B cell (primary cell): ENCODE measurements around the gene CRTC3. TPM values are rescaled to one million over a fixed set of nuclear protein-coding genes. Genes with fewer than 3 reads are reported as not detected.

ENCODE experiments used
- ATAC-seq: fragments of 200-7000 bp; cut with Tn5 transposase; one replicate; pipeline ENCODE4 v1.10.0; 2021; ENCODE audit warnings: low read depth, mild to moderate bottlenecking, moderate number of reproducible peaks, moderate library complexity
- CTCF ChIA-PET: fragments of 350-600 bp; sonication (Branson Sonifier 250); formaldehyde crosslinking; loops from one replicate; lab custom pipeline; 2021; ENCODE audit warnings: antibody characterized with exemption, inconsistent platforms; lab: Charles Lee
- POLR2A ChIA-PET: fragments of 350-600 bp; sonication (Branson Sonifier 250); formaldehyde crosslinking; loops from one replicate; lab custom pipeline; 2021; ENCODE audit warnings: antibody characterized with exemption; lab: Charles Lee
- DNase-seq: peaks from one replicate; pipeline ENCODE4 v3.0.0; 2013
- H2AFZ ChIP-seq: 2 replicates; pipeline ENCODE4 v1.6.1; 2012; ENCODE audit warnings: mild to moderate bottlenecking, low read depth, low read length; ENCODE audit not compliant: insufficient read depth, poor library complexity, severe bottlenecking
- H3K27ac ChIP-seq, 2 donors: 1 replicate in 1 of 2; 2 replicates in 1 of 2; pipeline ENCODE4 v1.5.1; 2012 to 2013; ENCODE audit warnings: low read length in 2 of 2, mild to moderate bottlenecking in 2 of 2, moderate library complexity in 1 of 2
- H3K27me3 ChIP-seq, 4 experiments: fragments of 200-600 bp in 1 of 4; sonication (generic) in 1 of 4; replicated peaks in 1 of 4; 1 replicate in 2 of 4; 2 replicates in 2 of 4; pipeline versions ENCODE4 v1.6.1 to v1.7.0; 2013 to 2016; ENCODE audit warnings: low read length in 3 of 4, mild to moderate bottlenecking in 2 of 4, mixed read lengths in 1 of 4, moderate library complexity in 1 of 4; ENCODE audit not compliant: insufficient read depth in 4 of 4, control insufficient read depth in 3 of 4; ENCODE audit errors: control extremely low read depth in 1 of 4
- H3K36me3 ChIP-seq, 2 experiments: replicated peaks in 1 of 2; 1 replicate in 1 of 2; 2 replicates in 1 of 2; pipeline versions ENCODE4 v1.6.1 to v1.7.1; 2013; ENCODE audit warnings: low read length in 1 of 2; ENCODE audit not compliant: insufficient read depth in 2 of 2, control insufficient read depth in 1 of 2; ENCODE audit errors: control extremely low read depth in 1 of 2, extremely low read depth in 1 of 2
- H3K4me1 ChIP-seq, 2 donors: fragments of 200-600 bp in 1 of 2; sonication (generic) in 1 of 2; 1 replicate in 1 of 2; 2 replicates in 1 of 2; pipeline versions ENCODE4 v1.5.1 to v1.6.1; 2013 to 2017; ENCODE audit warnings: low read length in 2 of 2; ENCODE audit not compliant: control insufficient read depth in 2 of 2, insufficient read depth in 2 of 2
- H3K4me2 ChIP-seq: replicated peaks from 2 replicates; pipeline ENCODE3; 2012; ENCODE audit warnings: mild to moderate bottlenecking, low read depth, low read length; ENCODE audit not compliant: poor library complexity, severe bottlenecking
- H3K4me3 ChIP-seq, 5 experiments: fragments of 200-600 bp in 1 of 5; sonication (generic) in 1 of 5; 1 replicate in 3 of 5; 2 replicates in 2 of 5; pipeline versions ENCODE4 v1.5.1 to v1.7.0; 2011 to 2016; ENCODE audit warnings: low read length in 4 of 5, mild to moderate bottlenecking in 4 of 5, low read depth in 2 of 5, control low read depth in 1 of 5, moderate library complexity in 1 of 5; ENCODE audit not compliant: insufficient read depth in 1 of 5; ENCODE audit errors: control extremely low read depth in 1 of 5, extremely low read depth in 1 of 5
- H3K79me2 ChIP-seq: fragments of 200-600 bp; sonication (generic); one replicate; pipeline ENCODE4 v1.6.0; 2016; ENCODE audit warnings: low read length; ENCODE audit not compliant: control insufficient read depth, insufficient read depth
- H3K9ac ChIP-seq: fragments of 200-600 bp; sonication (generic); 2 replicates; pipeline ENCODE4 v1.6.1; 2017; ENCODE audit warnings: mild to moderate bottlenecking, low read length, moderate library complexity
- H3K9me3 ChIP-seq, 3 donors: one replicate each; pipeline versions ENCODE4 v1.6.1 to v1.7.1; 2013; ENCODE audit warnings: low read length in 2 of 3; ENCODE audit not compliant: control insufficient read depth in 2 of 3, insufficient read depth in 1 of 3; ENCODE audit errors: control extremely low read depth in 1 of 3
- H4K20me1 ChIP-seq: 2 replicates; pipeline ENCODE4 v1.6.0; 2012; ENCODE audit warnings: mild to moderate bottlenecking, low read length; ENCODE audit not compliant: insufficient read depth, control insufficient read depth, poor library complexity, severe bottlenecking
- H3K27ac Mint-ChIP-seq: one replicate; pipeline ENCODE4 v1.8.0; 2021; ENCODE audit warnings: mixed read lengths
- H3K27me3 Mint-ChIP-seq: one replicate; pipeline ENCODE4 v1.8.0; 2021; ENCODE audit warnings: mixed read lengths
- H3K4me1 Mint-ChIP-seq: one replicate; pipeline ENCODE4 v1.8.0; 2021; ENCODE audit warnings: mixed read lengths
- H3K4me3 Mint-ChIP-seq: one replicate; pipeline ENCODE4 v1.8.0; 2021; ENCODE audit warnings: mixed read lengths
- H3K9me3 Mint-ChIP-seq: one replicate; pipeline ENCODE4 v1.8.0; 2022; ENCODE audit warnings: mixed read lengths; ENCODE audit not compliant: insufficient read depth
- EZH2 ChIP-seq: IDR thresholded peaks from 2 replicates; pipeline ENCODE4 v1.6.1; 2012; ENCODE audit warnings: borderline replicate concordance, low read depth, mild to moderate bottlenecking, moderate library complexity, low read length; ENCODE audit not compliant: insufficient read depth, poor library complexity, severe bottlenecking
- WGBS: methylation state at CpG from one replicate; pipeline ENCODE4 v1.1.5; 2013; ENCODE audit warnings: missing lambda C conversion rate; ENCODE audit not compliant: insufficient coverage; 5-methylcytosine and 5-hydroxymethylcytosine counted together
- intact Hi-C: fragments of 100-400 bp; cut with micrococcal nuclease; formaldehyde crosslinking; loops from one replicate; pipeline ENCODE4 v1.10.0; 2022
- polyA plus RNA-seq: library from polyadenylated mRNA; depleted of rRNA; stranded (reverse); fragments of >200 nt; gene quantifications from 2 replicates; pipeline ENCODE4 v1.2.3, GENCODE V29; 2012
- total RNA-seq, 2 donors: library from RNA; stranded (reverse); fragments of 120-200 nt in 1 of 2; gene quantifications; 1 replicate in 1 of 2; 2 replicates in 1 of 2; pipeline versions ENCODE4 v1.2.3 to v1.2.4, GENCODE V29; 2013 to 2022
- TF ChIP-seq, protein P1 (sequence below): fragments of 200-600 bp; IDR thresholded peaks from one replicate; pipeline ENCODE4 v1.8.0; 2022; ENCODE audit warnings: antibody characterized with exemption, mild to moderate bottlenecking

The CRTC3 gene
- total and polyA plus RNA-seq, 2 donors (not counting 1 experiment from before 2014, with no cell fraction given), result 34.7 to 95.8 TPM

DNA sequence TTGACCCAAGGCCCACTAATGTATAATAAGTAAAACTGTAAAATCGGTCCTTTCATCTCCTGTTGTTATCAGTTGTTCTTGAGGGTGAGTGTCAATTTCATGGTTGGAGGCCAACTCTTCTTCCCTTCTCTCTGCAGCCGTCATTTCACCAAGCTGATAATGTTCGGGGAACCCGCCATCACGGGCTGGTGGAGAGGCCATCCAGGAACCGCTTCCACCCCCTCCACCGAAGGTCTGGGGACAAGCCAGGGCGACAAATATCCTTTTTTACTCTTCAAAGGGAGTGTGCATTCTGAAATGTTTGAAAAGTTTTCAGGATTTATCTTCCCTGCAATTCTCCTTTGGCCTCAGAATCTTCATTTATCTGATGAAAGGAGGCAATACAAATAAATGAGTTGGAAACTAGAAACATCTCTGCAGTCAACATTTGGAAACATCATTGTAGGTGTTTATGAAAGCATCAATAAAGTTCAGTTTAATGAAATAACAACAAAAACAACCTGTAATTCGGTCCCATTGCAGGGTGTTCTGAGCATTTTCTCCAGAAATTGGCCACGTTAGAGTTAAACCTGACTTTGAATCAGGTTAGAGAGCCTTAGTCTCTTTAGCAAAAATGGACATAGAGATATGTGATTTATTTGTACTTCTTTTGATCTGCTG, 63.9 kb downstream of the CRTC3 start:
- ATAC-seq (no peak), DNase-seq (no peak)
- Histone ChIP-seq H3K4me3 (peak overlapping the region in 1 of 5 experiments; percentile 44), H3K27ac (peak overlapping the region; percentile 75 to 79), H3K4me2 (peak overlapping the region; percentile 77), H2AFZ (no peak overlapping the region), H3K27me3 (no peaks in the 10 kb centered on the region), H3K79me2 (peaks cover 31% of the 10 kb centered on the region), H3K9ac (peak overlapping the region; percentile 56), H3K9me3 (peaks cover 0 to 6% (median 0%) of the 10 kb centered on the region in 3 donors), H3K36me3 (peaks cover 0 to 12% of the 10 kb centered on the region in 2 experiments), H4K20me1 (no peaks in the 10 kb centered on the region), H3K4me1 (peaks cover 63 to 80% of the 10 kb centered on the region in 2 donors)
- no peaks in the 10 kb centered on the region for H3K27me3 Mint-ChIP-seq
- peak overlapping the region; percentile 98 for H3K27ac Mint-ChIP-seq
- POLR2A ChIA-PET, result interaction anchor here (1.0 to 2.6 kb wide), 3 partner anchors 8 to 63 kb away, joined by 3 to 10 read pairs (median 4); no protein-coding TSS in a partner anchor
- peaks cover 70% of the 10 kb centered on the region for H3K4me1 Mint-ChIP-seq
- CTCF ChIA-PET, result interaction anchor here (0.9 to 1.6 kb wide), 5 partner anchors 10 to 292 kb away, joined by 3 to 6 read pairs (median 4); partner anchors contain the start of gene CRTC3
- WGBS, result no CpG with 5 or more reads among the region's 10 CpGs
- intact Hi-C loops, result loop anchor here (1.0 to 10.0 kb wide), 4 partner anchors 29 to 309 kb away; partner anchors contain the start of genes IQGAP1 and MAN2A2
- TF ChIP-seq EZH2, result no peak
- TF ChIP-seq, protein P1, sequence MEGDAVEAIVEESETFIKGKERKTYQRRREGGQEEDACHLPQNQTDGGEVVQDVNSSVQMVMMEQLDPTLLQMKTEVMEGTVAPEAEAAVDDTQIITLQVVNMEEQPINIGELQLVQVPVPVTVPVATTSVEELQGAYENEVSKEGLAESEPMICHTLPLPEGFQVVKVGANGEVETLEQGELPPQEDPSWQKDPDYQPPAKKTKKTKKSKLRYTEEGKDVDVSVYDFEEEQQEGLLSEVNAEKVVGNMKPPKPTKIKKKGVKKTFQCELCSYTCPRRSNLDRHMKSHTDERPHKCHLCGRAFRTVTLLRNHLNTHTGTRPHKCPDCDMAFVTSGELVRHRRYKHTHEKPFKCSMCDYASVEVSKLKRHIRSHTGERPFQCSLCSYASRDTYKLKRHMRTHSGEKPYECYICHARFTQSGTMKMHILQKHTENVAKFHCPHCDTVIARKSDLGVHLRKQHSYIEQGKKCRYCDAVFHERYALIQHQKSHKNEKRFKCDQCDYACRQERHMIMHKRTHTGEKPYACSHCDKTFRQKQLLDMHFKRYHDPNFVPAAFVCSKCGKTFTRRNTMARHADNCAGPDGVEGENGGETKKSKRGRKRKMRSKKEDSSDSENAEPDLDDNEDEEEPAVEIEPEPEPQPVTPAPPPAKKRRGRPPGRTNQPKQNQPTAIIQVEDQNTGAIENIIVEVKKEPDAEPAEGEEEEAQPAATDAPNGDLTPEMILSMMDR, result no peak
- no peaks in the 10 kb centered on the region for H3K9me3 Mint-ChIP-seq
- peak overlapping the region; percentile 88 for H3K4me3 Mint-ChIP-seq

DNA sequence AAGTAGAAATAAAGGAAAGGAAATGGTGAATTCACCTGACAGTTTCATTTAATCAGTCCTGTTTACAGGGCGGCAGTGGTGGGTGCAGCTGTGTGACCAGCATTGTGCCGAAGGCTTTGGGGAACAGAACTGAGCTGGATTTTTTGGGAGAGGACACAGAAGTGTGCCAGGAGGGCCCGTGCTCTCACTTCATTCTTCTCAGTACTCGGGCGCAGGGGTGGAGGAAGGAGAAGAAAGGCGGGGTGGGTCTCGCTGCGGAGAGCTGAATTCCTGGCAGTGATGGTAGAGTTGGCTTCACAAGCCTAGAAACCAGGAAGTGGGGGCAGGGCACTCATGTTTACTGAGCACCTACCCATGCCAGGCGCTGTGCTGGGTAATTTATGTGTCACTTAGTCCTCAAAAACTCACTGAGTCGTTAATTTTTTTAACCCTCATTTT, 64.6 kb downstream of the CRTC3 start:
- H3K27ac ChIP-seq, result peak overlapping the region; percentile 75 to 79
- ChIA-PET CTCF (interaction anchor here (0.7 to 1.6 kb wide), 9 partner anchors 8 to 339 kb away, joined by 3 to 6 read pairs (median 4); partner anchors contain the start of genes CRTC3 and HDDC3), POLR2A (interaction anchor here (1.0 to 2.6 kb wide), 3 partner anchors 8 to 64 kb away, joined by 3 to 10 read pairs (median 4); no protein-coding TSS in a partner anchor)
- Mint-ChIP-seq H3K27ac (peak overlapping the region; percentile 98), H3K4me3 (peak overlapping the region; percentile 88), H3K27me3 (no peaks in the 10 kb centered on the region), H3K4me1 (peaks cover 77% of the 10 kb centered on the region), H3K9me3 (no peaks in the 10 kb centered on the region)
- H2AFZ ChIP-seq, result peak overlapping the region; percentile 68
- no peaks in the 10 kb centered on the region for H4K20me1 ChIP-seq
- DNase-seq, result peak; percentile 89
- H3K4me1 ChIP-seq, result peaks cover 70 to 86% of the 10 kb centered on the region in 2 donors
- H3K4me3 ChIP-seq, result peak overlapping the region in 3 of 5 experiments; percentile 23 to 44 (median 36)
- H3K4me2 ChIP-seq, result peak overlapping the region; percentile 77
- WGBS, result 0% methylated on average over 5 of the region's 10 CpGs
- TF ChIP-seq EZH2, result no peak
- TF ChIP-seq, protein P1, result no peak
- peaks cover 0 to 6% (median 0%) of the 10 kb centered on the region in 3 donors for H3K9me3 ChIP-seq
- intact Hi-C loops, result loop anchor here (1.0 to 10.0 kb wide), 4 partner anchors 30 to 308 kb away; partner anchors contain the start of genes IQGAP1 and MAN2A2
- H3K36me3 ChIP-seq, result peaks cover 0 to 10% of the 10 kb centered on the region in 2 experiments
- ATAC-seq, result peak; percentile 80
- no peaks in the 10 kb centered on the region for H3K27me3 ChIP-seq
- peaks cover 24% of the 10 kb centered on the region for H3K79me2 ChIP-seq
- peak overlapping the region; percentile 56 for H3K9ac ChIP-seq
